ENCODE measurements around the gene METTL3.
A peak's percentile ranks its signal among the peaks of the same experiment; 100 is the strongest.

Gene METTL3

DNA sequence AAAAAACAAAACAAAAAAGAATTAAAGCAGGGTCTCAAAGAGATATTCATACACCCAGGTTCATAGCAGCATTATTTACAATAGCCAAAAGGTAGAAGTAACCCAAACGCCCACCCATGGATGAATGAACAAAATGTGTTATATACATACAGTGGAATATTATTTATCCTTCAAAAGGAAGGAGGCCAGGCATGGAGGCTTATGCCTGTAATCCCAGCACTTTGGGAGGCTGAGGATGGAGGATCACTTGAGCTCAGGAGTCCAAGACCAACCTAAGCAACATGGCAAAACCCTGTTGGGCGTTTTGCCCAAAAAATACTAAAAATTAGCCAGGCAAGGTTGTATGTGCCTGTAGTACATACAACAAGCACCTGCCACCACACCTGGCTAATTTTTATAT is 4.6 kb downstream of the METTL3 start:
- Histone ChIP-seq H3K27me3 (replicated peaks; ENCODE audit: insufficient read depth, low read length) (no peaks in the 10 kb centered on the region), H3K27ac (ENCODE audit: low read length) (no peak overlapping the region), H3K9me2 (replicated peaks; ENCODE audit: insufficient read depth, low read length) (no peaks in the 10 kb centered on the region), H3K79me2 (ENCODE audit: low read length) (peaks cover 44% of the 10 kb centered on the region), H3K4me2 (ENCODE audit: low read depth, low read length) (no peak overlapping the region), H3K9me3 (replicated peaks; ENCODE audit: insufficient read depth, low read length) (no peaks in the 10 kb centered on the region), H2AFZ (ENCODE audit: low read length) (no peak overlapping the region), H3K36me3 (replicated peaks; ENCODE audit: insufficient read depth, low read length) (no peaks in the 10 kb centered on the region), H3K4me1 (ENCODE audit: low read length) (peaks cover 6% of the 10 kb centered on the region; the same call in 1 of the 2 replicates), H3K9ac (ENCODE audit: low read length) (no peak overlapping the region), H3K4me3 (ENCODE audit: low read length) (no peak overlapping the region), H3F3A (ENCODE audit: insufficient read depth, low read length) (peaks cover 8% of the 10 kb centered on the region; the same call in 1 of the 2 replicates), H4K20me1 (ENCODE audit: insufficient read depth, low read length) (no peaks in the 10 kb centered on the region)
- no peak for TF ChIP-seq EZH2 (optimal IDR thresholded peaks at IDR 0.05; ENCODE audit: low read depth, low read length)
- TF ChIP-seq EZH2phosphoT487 (IDR thresholded peaks at IDR 0.05; ENCODE audit: low read length): no peak
- no peak for TF ChIP-seq CTCF (IDR thresholded peaks at IDR 0.05; ENCODE audit: low read length)
- no peak for DNase-seq

DNA sequence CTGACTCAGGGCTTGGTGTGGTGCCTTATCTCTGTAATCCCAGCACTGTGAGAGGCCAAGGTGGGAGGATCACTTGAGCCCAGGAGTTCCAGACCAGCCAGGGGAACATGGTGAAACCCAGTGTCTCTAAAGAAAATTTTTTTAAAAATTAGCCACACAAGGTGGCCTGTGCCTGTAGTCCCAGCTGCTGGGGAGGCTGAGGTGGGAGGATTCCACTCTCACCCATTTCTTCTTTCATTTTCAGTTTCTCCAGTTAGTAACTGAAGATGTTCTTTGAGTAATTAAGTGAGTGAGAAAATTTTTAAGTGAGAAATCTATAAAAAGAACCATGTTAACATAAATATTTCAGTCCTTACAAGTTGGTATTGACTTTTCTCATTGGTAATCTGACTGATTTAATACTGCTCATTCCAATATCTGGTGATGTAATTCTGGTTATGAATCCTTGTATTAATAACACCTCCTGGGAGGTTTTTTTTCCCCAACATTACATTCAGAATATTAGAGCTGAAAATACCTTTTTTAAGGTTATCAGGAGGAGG is 6.1 kb downstream of the METTL3 start:
- H3K4me2 ChIP-seq (ENCODE audit: low read depth, low read length): peak overlapping the region; percentile 41
- peak overlapping the region; percentile 31; the same call in 1 of the 2 replicates for H3K27ac ChIP-seq (ENCODE audit: low read length)
- peaks cover 8% of the 10 kb centered on the region; the same call in 1 of the 2 replicates for H3F3A ChIP-seq (ENCODE audit: insufficient read depth, low read length)
- H3K9me3 ChIP-seq (replicated peaks; ENCODE audit: insufficient read depth, low read length): no peaks in the 10 kb centered on the region
- TF ChIP-seq EZH2phosphoT487 (IDR thresholded peaks at IDR 0.05; ENCODE audit: low read length) (no peak), EZH2 (optimal IDR thresholded peaks at IDR 0.05; ENCODE audit: low read depth, low read length) (no peak), CTCF (IDR thresholded peaks at IDR 0.05; ENCODE audit: low read length) (no peak)
- H3K9ac ChIP-seq (ENCODE audit: low read length): no peak overlapping the region
- H3K79me2 ChIP-seq (ENCODE audit: low read length): peaks cover 33% of the 10 kb centered on the region
- no peaks in the 10 kb centered on the region for H3K36me3 ChIP-seq (replicated peaks; ENCODE audit: insufficient read depth, low read length)
- no peaks in the 10 kb centered on the region for H3K9me2 ChIP-seq (replicated peaks; ENCODE audit: insufficient read depth, low read length)
- H3K4me3 ChIP-seq (ENCODE audit: low read length): 0 out of 2 replicates have a peak overlapping the region, but pooled peaks have one; percentile 22
- no peak overlapping the region for H2AFZ ChIP-seq (ENCODE audit: low read length)
- no peaks in the 10 kb centered on the region for H3K27me3 ChIP-seq (replicated peaks; ENCODE audit: insufficient read depth, low read length)
- no peaks in the 10 kb centered on the region for H4K20me1 ChIP-seq (ENCODE audit: insufficient read depth, low read length)
- H3K4me1 ChIP-seq (ENCODE audit: low read length): peaks cover 6% of the 10 kb centered on the region; the same call in 1 of the 2 replicates
- peak; percentile 47 for DNase-seq

DNA sequence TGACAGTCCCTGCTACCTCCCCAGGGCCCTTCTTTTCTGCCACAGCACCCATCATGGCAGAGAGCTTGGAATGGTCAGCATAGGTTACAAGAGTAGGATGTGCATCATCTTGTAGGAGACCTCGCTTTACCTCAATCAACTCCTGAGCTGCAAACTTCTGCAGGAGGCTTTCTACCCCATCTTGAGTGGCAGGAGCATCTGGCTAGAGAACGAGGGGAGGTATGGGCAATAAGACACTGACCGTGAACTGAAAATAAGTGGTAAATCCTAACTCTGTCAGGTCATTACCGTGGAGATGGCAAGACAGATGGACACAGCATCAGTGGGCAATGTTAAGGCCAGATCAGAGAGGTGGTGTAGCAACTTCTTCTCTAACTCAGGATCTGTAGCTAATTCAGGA is 7.8 kb downstream of the METTL3 start:
- no peak for DNase-seq
- Histone ChIP-seq H3K36me3 (replicated peaks; ENCODE audit: insufficient read depth, low read length) (no peaks in the 10 kb centered on the region), H2AFZ (ENCODE audit: low read length) (no peak overlapping the region), H4K20me1 (ENCODE audit: insufficient read depth, low read length) (no peaks in the 10 kb centered on the region), H3K4me1 (ENCODE audit: low read length) (peaks cover 6% of the 10 kb centered on the region; the same call in 1 of the 2 replicates), H3F3A (ENCODE audit: insufficient read depth, low read length) (peaks cover 14% of the 10 kb centered on the region; the same call in 1 of the 2 replicates), H3K27ac (ENCODE audit: low read length) (no peak overlapping the region), H3K4me3 (ENCODE audit: low read length) (no peak overlapping the region), H3K79me2 (ENCODE audit: low read length) (peaks cover 17% of the 10 kb centered on the region), H3K9me3 (replicated peaks; ENCODE audit: insufficient read depth, low read length) (no peaks in the 10 kb centered on the region), H3K4me2 (ENCODE audit: low read depth, low read length) (no peak overlapping the region), H3K9me2 (replicated peaks; ENCODE audit: insufficient read depth, low read length) (no peaks in the 10 kb centered on the region), H3K9ac (ENCODE audit: low read length) (no peak overlapping the region), H3K27me3 (replicated peaks; ENCODE audit: insufficient read depth, low read length) (no peaks in the 10 kb centered on the region)
- TF ChIP-seq CTCF (IDR thresholded peaks at IDR 0.05; ENCODE audit: low read length) (no peak), EZH2 (optimal IDR thresholded peaks at IDR 0.05; ENCODE audit: low read depth, low read length) (no peak), EZH2phosphoT487 (IDR thresholded peaks at IDR 0.05; ENCODE audit: low read length) (no peak)
